Cerebellar nuclear complex (tissue), 1 donor: Measurements from ENCODE around the gene NOMO2.
"Not testable (repeated sequence)": the region's sequence is repeated elsewhere in the genome, so short reads cannot be mapped to it uniquely, and the experiment has no call there.

Experiments
- DNase-seq, 2 experiments: peaks; one replicate each; lab custom pipeline; 2025; lab: John Stamatoyannopoulos, UW

The NOMO2 gene

DNA sequence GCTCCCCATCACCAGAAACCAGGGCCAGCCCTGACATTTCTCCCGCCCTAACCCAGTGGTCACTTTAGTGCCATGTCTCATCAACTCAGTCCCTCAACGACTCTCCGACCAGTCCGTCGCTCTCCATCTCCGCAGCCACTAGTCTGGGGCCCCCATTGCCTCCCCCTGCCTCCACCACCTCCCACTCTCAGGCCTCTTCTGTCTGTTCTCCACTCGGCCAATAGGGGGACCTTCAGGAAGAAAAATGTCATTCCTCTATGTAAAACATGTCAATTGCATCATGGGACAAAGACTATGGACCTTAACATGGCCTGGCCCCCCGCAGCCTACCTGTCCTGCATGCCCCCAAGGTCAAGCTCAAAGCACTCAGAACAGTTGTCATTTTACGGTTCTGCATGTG, 39.3 kb downstream of the NOMO2 start:
- DNase-seq: not testable (repeated sequence)

DNA sequence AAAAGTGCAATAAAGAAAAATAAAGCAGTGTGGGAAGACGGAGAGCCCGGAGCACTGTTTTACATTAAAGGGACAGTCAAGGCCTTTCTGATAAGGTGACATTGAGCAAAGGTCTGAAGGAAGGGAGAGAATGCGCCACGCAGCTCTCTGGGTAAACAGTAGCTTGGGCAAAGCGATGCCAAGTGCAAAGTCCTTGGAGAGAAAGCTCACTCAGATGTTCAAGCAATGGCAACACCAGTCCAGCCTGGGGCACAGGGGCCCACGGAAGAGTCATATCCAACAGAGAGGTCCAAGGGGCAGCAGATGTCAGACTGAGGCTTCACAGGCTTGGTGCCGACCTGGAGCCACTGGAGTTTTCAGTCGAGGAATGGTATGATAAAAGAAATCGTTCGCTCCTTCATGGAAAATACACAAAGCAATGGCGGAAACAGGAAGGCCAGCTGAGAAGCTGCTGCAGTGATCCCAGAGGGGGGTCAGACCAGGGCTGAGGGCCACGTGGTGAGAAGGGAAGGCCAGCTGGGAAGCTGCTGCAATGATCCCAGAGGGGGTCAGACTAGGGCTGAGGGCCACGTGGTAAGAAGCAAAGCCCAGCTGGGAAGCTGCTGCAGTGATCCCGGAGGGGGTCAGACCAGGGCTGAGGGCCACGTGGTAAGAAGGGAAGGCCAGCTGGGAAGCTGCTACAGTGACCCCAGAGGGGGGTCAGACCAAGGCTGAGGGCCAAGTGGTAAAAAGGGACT, 40.3 kb downstream of the NOMO2 start:
- DNase-seq: not testable (repeated sequence)

DNA sequence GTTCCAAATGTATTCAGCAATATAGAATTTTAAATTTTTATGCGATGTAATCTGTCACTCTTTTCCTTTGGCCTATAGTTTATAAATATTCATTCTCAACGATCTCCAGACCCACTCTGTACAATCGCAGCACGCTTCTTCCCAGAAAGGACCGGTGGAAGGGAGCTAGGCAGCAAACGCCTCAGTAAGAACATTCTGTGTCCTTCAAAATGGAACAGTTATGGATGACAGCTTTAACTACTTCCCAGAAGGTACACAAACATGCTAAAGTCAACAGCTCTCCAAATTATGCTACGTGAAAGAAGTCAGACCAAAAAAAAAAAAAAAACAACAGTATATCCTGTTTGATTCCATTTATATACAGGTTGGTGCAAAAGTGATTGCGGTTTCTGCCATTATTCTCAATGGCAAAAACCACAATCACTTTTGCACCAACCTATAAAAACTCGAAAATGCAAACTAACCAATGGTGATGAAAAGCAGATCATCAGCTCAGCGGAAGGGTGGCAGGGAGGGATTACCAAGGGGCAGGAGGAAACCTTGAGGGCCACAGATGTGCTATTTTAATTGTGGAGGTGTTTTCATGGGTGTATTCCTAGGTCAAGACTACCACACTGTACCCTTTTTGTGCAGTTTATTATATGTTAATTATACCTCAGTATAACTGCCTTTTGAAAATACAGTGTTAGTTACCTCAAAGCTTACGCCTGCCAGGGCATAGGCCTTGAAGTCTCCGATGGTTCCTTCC, 43.2 kb downstream of the NOMO2 start:
- not testable (repeated sequence) for DNase-seq

GRCh38 chr16:18498430-18498829, 63.5 kb downstream of the NOMO2 start:
- DNase-seq: not testable (repeated sequence)

- not testable (repeated sequence) for DNase-seq
These were observed 64.9 kb downstream of the NOMO2 start for GRCh38 chr16:18497032-18497431.

DNA sequence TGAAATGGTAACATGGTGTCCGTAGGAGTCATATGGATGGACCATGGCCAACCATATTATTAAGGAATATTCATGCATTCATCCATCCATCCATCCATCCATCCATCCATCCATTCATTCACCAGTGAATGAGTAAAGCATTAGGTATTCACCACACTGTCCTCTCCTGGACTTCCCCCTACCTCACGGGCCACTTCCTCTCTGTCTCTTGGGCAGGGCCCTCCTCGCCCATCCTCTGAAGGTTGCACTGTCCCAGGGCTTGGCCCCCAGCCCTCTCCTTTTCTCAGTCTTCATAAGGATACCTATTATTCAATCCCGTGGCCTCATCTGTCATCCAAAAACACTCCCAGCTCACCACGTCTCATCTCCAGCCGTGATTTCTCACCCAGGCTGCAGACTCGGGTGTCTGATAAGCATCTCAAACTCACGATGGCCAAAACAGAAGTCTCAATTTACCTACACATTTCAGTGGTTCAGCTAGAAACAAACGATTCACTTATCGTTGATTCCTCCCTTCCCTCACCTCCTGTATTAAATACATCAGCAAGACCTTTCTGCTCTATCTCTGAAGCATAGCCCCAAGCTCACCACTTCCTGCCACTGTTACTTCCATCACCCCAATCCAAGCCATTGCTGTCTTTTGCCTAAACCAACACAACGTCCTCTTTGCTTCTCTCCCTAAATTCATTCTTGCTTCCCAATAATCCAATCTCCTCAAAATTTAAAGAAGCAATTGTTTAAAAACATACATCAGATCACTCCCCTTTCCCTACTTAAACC, 69.6 kb downstream of the NOMO2 start:
- DNase-seq: not testable (repeated sequence)

GRCh38 chr16:18436025-18436424, 125.9 kb downstream of the NOMO2 start:
- not testable (repeated sequence) for DNase-seq

GRCh38 chr16:18415827-18416226, 146.1 kb downstream of the NOMO2 start:
- not testable (repeated sequence) for DNase-seq

GRCh38 chr16:18409532-18410293, 152.2 kb downstream of the NOMO2 start:
- not testable (repeated sequence) for DNase-seq

DNA sequence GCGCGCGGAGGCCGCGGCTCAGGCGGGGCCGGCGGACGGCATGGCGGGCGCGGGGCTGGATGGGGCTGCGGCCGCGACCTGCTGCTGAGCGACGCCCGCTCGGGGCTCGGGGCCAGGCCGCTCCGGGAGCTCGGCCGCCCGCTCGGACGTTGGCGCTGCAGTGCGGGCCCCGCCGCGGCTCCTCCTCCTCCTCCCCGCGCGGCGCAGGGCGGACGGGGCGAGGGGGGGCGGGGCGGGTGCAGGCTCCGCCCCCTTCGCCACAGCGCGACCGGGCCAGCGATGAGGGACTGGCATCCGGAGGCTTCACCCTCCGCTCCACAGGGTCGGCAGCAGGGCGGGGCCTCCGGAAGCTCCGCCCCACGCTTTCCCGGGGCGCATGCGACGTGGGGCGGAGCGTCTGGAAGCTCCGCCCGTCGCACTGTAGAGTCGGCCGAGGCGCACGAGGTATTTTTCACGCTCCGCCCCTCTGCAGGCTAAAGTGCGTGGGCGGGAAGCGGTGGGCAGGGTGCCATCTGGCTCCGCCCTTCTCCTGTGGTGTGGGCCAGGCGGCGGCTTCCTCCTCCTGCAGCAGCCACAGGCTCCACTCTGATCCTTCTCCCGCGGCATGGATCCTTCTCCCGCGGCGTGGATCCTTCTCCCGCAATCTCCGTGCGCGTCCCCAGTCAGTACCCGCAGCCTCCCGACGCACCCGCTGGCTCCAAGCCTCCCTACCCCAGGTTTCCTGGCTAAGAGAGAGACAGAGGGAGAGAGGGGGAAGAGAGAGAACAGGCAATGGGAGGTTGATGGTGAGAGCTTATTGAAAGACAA, 159.8 kb downstream of the NOMO2 start:
- DNase-seq: not testable (repeated sequence)

GRCh38 chr16:18401159-18401558, 160.7 kb downstream of the NOMO2 start:
- not testable (repeated sequence) for DNase-seq

DNA sequence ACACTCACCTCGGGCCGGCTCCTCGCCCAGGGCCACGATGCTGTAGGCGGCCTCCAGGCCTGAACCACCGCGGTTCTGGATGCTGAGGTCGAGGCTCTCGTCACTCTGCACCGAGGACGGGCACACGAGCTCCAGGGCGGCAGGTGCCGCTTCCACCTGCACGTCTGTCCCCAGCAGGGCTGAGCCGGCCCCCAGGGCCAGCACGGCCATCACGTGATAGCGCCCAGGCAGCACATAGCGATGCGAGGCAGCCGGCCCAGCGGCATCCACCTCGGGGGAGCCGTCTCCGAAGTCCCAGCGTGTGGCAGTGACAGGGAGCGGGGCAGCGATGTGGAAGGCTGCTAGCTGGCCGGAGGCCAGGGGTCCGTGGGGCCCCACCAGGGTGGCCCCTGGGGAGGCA, 167.5 kb downstream of the NOMO2 start:
- DNase-seq: not testable (repeated sequence)

DNA sequence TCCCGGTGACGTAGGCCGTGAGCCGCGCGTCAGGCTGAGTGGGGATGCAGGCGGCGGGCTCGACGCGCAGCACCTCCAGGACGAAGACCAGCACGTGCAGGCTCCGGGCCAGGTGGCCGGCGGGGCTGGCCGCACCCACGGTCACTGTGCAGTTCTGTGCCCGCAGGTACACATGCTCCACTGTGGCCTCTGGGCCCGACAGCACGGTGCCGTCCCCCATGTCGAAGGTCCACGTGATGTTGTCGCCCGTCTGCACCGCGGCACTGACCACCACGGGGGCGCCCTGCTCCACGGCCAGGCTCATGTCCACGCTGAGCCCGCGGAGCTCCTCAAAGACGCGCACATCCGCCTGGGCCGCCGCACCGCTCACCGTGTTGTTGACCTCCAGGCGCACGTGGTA, 174.1 kb downstream of the NOMO2 start:
- not testable (repeated sequence) for DNase-seq

DNA sequence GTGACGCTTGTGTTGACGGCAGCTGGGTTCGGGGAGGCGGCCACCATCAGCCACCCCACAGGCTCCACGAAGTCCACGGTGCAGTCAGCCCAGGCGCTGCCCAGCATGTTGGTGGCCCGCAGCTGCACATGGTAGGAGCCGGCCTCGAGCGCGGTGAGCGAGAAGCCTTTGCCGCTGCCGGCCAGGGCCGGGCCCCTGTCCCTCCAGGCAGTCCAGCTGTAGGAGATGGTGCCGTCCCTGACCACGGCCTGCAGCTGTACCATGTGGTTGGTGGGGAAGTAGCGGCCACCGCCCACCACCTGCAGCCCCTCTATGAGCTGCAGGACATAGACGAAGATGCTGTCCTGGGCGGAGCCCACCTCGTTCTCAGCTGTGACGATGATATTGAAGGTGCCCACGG, 175.4 kb downstream of the NOMO2 start:
- DNase-seq: not testable (repeated sequence)

DNA sequence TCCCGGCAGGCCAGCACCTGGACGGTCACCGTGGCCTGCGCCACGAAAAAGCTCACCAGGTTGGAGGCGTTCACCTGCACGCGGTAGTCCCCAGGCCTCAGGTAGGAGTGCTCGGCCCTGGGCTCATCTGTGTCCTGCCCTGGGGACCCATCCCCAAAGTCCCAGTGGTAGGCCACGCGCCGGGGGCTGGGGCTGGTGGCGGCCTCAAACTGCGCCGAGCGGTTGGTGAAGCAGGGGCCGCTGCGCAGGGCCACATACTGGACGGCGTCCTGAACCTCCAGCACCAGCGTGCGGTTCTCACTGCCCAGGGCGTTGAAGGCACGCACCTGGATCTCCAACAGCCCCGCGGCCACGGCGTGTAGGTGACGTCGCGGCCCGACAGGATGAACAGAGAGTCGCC, 176.6 kb downstream of the NOMO2 start:
- DNase-seq: not testable (repeated sequence)

DNA sequence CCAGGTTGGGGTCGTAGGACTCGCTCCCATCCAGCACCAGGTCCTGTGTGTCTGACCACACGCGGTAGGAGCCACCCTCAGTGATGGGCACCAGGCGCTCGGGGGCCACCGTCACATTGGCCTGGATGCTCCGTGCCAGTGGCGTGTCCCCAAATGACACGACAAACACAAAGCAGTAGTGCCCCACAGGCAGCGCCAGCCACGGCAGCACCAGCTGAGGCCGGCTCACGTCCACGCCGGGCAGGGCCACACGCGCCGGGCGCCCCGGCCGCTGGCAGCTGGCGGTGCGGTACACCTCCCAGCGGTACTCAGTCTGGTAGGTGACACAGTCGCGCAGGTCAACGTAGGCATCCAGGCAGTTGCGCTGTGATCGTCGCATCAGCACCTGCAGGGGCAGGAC, 177.0 kb downstream of the NOMO2 start:
- not testable (repeated sequence) for DNase-seq

GRCh38 chr16:18384098-18384636, 177.7 kb downstream of the NOMO2 start:
- not testable (repeated sequence) for DNase-seq

DNA sequence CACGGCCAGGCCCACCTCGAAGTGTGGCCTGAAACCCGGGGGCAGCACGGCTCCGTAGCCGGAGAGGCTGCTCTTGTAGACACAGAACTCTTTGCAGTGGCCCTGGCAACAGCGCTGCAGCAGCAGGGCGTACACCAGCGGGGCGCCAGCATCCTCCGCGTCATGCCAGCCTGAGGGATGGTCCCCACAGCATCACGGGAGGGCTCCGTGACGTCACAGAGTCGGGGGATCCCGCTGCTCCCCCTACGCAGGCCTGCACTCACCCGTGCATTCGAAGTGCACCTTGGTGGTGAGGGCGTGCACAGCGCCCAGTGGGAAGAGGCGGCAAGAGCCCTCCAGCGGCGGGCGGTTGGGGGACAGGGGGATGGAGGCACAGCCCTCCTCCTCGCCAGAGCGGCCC, 179.2 kb downstream of the NOMO2 start:
- not testable (repeated sequence) for DNase-seq
